Omental fat pad (tissue), 4 donors: ENCODE measurements around the gene HNF1B. TPM values are rescaled to one million over a fixed set of nuclear protein-coding genes. Genes with fewer than 3 reads are reported as not detected.

ENCODE experiments used
- ATAC-seq: fragments of 150-250 bp; one replicate; pipeline ENCODE4 v1.9.1; 2016; ENCODE audit warnings: mild to moderate bottlenecking, moderate library complexity; ENCODE audit not compliant: low FRiP score
- DNase-seq: peaks from one replicate; pipeline ENCODE4 v3.0.0-alpha.2; 2019; ENCODE audit warnings: low spot score
- total RNA-seq, 4 donors: library from RNA; depleted of rRNA; stranded (reverse); fragments of >200 nt; gene quantifications; one replicate each; pipeline ENCODE4 v1.1.0, GENCODE V29; 2016
- TF ChIP-seq, protein P1 (sequence below), 3 donors: fragments of 450-650 bp; IDR thresholded peaks; one replicate each; pipeline ENCODE4 v1.5.1; 2016 to 2017; ENCODE audit warnings: antibody characterized with exemption in 3 of 3, mild to moderate bottlenecking in 3 of 3, moderate library complexity in 2 of 3

The HNF1B gene
- total RNA-seq, 4 donors from 2014 or later = not detected

DNA sequence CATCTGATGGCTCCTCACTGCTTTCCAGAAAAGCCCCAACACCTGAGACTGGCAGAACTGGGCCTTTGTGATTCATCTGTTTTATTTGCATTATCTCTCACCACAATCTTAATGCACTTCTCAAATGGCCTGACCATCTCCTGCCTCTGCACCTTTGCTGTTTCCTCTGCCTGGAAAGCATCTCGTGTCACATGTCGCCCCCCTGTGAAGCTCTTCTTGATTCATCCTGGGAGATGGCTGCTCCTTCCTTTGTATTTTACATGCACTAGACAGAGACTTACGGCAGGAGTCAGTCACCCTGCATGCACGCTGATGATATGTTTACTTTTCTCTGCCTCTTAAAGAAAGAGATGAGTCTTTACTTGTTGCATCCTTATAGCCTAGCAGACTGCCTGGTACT is 30.0 kb downstream of the HNF1B start:
- no peak for ATAC-seq
- DNase-seq = no peak
- TF ChIP-seq, protein P1, sequence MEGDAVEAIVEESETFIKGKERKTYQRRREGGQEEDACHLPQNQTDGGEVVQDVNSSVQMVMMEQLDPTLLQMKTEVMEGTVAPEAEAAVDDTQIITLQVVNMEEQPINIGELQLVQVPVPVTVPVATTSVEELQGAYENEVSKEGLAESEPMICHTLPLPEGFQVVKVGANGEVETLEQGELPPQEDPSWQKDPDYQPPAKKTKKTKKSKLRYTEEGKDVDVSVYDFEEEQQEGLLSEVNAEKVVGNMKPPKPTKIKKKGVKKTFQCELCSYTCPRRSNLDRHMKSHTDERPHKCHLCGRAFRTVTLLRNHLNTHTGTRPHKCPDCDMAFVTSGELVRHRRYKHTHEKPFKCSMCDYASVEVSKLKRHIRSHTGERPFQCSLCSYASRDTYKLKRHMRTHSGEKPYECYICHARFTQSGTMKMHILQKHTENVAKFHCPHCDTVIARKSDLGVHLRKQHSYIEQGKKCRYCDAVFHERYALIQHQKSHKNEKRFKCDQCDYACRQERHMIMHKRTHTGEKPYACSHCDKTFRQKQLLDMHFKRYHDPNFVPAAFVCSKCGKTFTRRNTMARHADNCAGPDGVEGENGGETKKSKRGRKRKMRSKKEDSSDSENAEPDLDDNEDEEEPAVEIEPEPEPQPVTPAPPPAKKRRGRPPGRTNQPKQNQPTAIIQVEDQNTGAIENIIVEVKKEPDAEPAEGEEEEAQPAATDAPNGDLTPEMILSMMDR (IDR thresholded peaks at IDR 0.05) = no peak

DNA sequence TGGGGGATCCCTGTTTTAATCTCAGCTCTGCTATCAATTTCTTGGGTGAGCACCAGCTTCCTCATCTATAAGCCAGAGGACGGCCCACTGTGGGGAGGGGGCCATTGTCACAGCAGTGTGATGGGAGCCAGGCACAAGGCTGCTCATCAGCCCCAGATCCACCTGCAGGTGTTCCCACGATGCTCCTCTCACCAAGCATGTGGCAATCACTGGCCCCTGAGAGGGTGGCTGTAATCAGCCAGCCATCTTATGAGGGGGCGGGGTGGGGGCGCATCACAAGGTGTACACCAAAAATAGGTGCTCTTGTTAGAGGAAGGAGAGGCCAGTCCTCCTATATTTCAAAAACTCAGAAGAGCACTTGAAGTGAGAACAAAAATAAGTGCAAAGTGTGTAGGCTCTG is 31.2 kb downstream of the HNF1B start:
- DNase-seq = no peak
- TF ChIP-seq, protein P1 (IDR thresholded peaks at IDR 0.05) = no peak
- no peak for ATAC-seq

DNA sequence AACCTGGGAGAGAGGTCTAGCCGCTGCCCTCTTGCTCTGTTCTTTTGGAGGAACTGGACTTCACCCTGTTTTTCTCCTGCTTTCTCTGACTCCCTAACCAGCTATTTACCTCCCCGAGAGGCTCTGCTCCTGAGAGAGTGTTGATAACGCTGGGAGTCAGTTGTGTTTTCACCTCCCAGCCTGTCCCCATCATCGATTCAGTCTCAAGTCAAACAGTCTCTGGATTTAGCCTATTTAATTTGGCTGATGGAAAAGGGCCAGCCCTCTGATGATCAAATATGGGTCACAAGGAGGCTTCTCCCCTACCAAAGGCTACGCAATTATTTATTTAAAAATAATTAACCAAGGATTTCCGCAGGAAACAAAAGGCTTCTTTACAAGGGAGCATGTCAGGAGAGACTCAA is 31.8 kb downstream of the HNF1B start:
- no peak for ATAC-seq

DNA sequence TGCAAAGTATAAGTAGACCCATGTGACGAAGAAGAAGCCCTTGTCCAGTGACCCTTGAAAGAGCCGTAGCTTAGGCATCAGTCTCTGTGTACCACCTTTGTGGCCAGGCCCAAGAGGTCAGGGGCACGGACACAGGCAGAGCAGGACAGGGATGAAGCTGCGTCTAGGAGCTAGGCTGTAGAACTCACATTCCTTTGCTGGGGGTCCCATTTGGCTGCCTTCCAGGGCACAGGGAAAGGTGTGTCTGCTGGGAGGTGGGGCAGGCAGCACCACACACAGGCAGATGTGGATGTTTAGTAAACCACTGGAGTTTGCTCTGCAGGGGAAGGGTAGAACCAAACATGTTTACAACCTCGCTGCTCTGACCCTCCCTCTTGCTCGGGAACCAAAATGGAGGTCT is 33.7 kb downstream of the HNF1B start:
- ATAC-seq (no peak), DNase-seq (no peak)
- TF ChIP-seq, protein P1 (IDR thresholded peaks at IDR 0.05) = no peak

More for the DNA sequence above, 31.8 kb downstream of the HNF1B start:
- TF ChIP-seq, protein P1 (IDR thresholded peaks at IDR 0.05) = no peak
- DNase-seq = no peak

DNA sequence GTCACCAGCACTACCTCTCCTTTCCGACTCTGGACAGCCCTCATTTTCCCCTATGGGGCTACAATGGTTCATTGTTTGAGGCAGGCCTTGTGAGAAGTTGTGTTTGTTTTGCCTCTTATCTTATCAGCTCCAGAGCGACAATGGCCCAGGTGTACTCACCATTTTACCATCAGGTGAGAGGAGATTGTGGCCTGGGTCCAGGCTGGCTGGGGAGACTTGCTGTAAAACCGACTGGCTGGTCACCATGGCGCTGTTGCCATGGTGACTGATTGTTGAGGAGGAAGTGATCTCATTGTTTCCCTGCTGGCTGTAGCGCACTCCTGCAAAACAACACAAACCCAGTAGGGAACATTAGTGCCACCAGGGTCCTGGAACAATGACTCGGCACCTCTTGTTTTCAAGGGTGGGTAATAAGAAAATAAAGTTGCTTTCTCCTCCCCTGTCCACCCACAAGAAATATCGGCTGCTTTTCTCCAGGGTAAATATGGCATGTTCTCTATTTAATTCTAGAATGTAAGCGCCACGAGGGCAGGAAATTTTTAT is 34.4 kb downstream of the HNF1B start:
- TF ChIP-seq, protein P1 (IDR thresholded peaks at IDR 0.05) = no peak
- ATAC-seq (no peak), DNase-seq (no peak)

DNA sequence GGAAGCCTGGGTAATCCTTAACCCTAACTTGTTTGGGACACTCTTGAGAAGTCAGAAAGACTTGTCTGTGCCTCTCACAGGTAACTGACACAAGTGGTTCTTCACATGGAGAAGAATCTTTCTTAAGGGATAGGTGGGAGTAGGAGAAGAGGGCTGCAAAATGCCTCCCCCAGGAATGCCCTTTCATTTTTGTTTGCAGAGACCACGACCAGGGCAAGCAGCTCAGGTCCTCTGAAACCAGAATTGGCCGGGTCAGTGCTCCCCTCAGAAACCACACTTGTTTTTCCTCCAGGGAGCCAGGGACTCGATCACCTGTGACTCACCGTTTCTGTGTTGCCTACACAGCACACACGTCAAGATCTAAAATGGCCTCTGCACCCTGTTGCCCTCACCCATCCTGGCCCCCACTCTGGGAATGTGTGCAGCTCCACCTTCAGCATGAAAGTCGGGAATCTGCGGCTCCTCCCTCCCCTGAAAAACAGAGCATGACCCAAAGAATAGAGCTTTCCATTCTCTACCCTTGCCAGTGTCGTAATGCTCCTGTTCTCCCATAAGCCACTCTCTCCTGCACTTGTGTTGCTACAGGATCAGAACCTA is 36.1 kb downstream of the HNF1B start:
- ATAC-seq = no peak
- no peak for DNase-seq
- TF ChIP-seq, protein P1 (IDR thresholded peaks at IDR 0.05) = no peak

DNA sequence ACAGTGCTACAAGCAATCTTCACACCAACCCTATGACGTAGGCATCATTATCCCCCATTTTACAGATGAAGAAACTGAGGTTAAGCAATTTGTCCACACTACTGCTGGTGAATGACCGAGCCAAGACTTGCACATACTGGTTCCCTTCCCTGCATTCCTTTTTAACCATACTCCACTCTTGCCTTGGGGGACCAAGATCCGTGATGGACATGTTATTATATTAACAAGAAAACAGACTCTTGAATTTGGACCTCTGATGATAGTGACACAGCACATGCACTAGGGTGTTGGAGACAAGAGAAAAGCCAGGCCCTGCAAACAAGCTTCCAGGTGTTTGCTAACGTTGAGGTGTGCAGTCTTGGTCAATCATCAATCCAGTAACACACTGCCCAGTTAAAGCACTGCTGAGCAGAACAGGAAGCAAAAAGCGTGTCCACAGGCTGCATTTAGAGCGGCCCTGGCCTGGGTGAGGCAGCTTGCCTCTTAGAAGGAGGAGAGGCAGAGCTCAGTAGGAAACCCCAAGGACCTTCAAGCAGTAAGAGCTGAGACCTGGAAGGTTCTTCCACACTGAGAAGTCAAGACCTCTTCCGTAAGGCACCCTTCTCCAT is 36.7 kb downstream of the HNF1B start:
- no peak for DNase-seq
- ATAC-seq = no peak
- TF ChIP-seq, protein P1 (IDR thresholded peaks at IDR 0.05) = no peak
